MM.1S (cell line): ENCODE results near the gene TBC1D10A.

ENCODE experiments used
- CTCF ChIP-seq: fragments of 300-600 bp; sonication (generic); IDR thresholded peaks from 2 replicates; pipeline ENCODE4 v1.5.1; 2016; ENCODE audit warnings: antibody characterized with exemption, low read length, mixed read lengths
- EZH2 ChIP-seq: fragments of 300-600 bp; sonication (generic); optimal IDR thresholded peaks from 2 replicates; pipeline ENCODE3; 2017; ENCODE audit warnings: low read depth, mild to moderate bottlenecking, antibody characterized with exemption, low read length, mixed read lengths
- EZH2phosphoT487 ChIP-seq: fragments of 300-600 bp; sonication (generic); IDR thresholded peaks from 2 replicates; pipeline ENCODE4 v1.6.1; 2018; ENCODE audit warnings: antibody characterized with exemption, low read length

GRCh38 chr22:30332994-30333706 is 6.4 kb upstream of the TBC1D10A start:
- TF ChIP-seq CTCF (no peak), EZH2phosphoT487 (no peak), EZH2 (no peak)
